ENCODE results near the gene COL6A5. TPM values are rescaled to one million over a fixed set of nuclear protein-coding genes. Genes with fewer than 3 reads are reported as not detected.
A peak's percentile ranks its signal among the peaks of the same experiment; 100 is the strongest.

The COL6A5 gene
- total RNA-seq, result not detected

GRCh38 chr3:130345487-130346079 lies at the start of gene COL6A5:
COL6A5 (plus strand) TSS chr3:130345672; CDS start chr3:130373639, 27,967 bp downstream.
- H3K9me3 ChIP-seq, result no peaks in the 10 kb centered on the region
- TF ChIP-seq POLR2AphosphoS5 (IDR thresholded peaks at IDR 0.05) (no peak), POLR2A (IDR thresholded peaks at IDR 0.05; ENCODE audit: low read depth) (no peak), CTCF (IDR thresholded peaks at IDR 0.05) (no peak)
- intact Hi-C loops (cut with DNase I), result no loop called here
- peak within 1 kb of the TSS in 1 of 4 donors; percentile 14 for H3K4me3 ChIP-seq
- H3K27ac ChIP-seq (replicated peaks in 1 of 4), result no peak within 1 kb of the TSS
- WGBS, result 1% methylated on average over 8 of the region's 41 CpGs
- H3K36me3 ChIP-seq, result no peaks in the 10 kb centered on the region
- DNase-seq (ENCODE audit: extremely low spot score), result no peak
- peaks cover 0 to 9% (median 8%) of the 10 kb centered on the region in 4 donors for H3K4me1 ChIP-seq
- H3K27me3 ChIP-seq, result peaks cover 0 to 32% (median 0%) of the 10 kb centered on the region in 4 donors

GRCh38 chr3:130299531-130299930 lies 45.9 kb upstream of the COL6A5 start:
- Histone ChIP-seq H3K9me3 (no peaks in the 10 kb centered on the region), H3K4me3 (no peak overlapping the region), H3K27ac (replicated peaks in 1 of 4) (no peak overlapping the region), H3K27me3 (no peaks in the 10 kb centered on the region), H3K4me1 (no peaks in the 10 kb centered on the region), H3K36me3 (no peaks in the 10 kb centered on the region)
- DNase-seq (ENCODE audit: extremely low spot score), result no peak
- TF ChIP-seq CTCF (IDR thresholded peaks at IDR 0.05) (no peak), POLR2AphosphoS5 (IDR thresholded peaks at IDR 0.05) (no peak), POLR2A (IDR thresholded peaks at IDR 0.05; ENCODE audit: low read depth) (no peak), EP300 (IDR thresholded peaks at IDR 0.05) (no peak)
- WGBS, result 59% methylated on average over 2 of the region's 2 CpGs
- intact Hi-C loops (cut with DNase I), result no loop called here

- no peak for DNase-seq (ENCODE audit: extremely low spot score)
- Histone ChIP-seq H3K27me3 (no peaks in the 10 kb centered on the region), H3K36me3 (no peaks in the 10 kb centered on the region), H3K9me3 (no peaks in the 10 kb centered on the region), H3K4me3 (no peak overlapping the region), H3K27ac (replicated peaks in 1 of 4) (no peak overlapping the region), H3K4me1 (no peaks in the 10 kb centered on the region)
- intact Hi-C loops (cut with DNase I), result no loop called here
- whole genome bisulfite sequencing, result 92% methylated on average over 11 of the region's 11 CpGs
- TF ChIP-seq EP300 (IDR thresholded peaks at IDR 0.05), result no peak
- no peak for TF ChIP-seq CTCF (IDR thresholded peaks at IDR 0.05)
- TF ChIP-seq POLR2AphosphoS5 (IDR thresholded peaks at IDR 0.05), result no peak
- no peak for TF ChIP-seq POLR2A (IDR thresholded peaks at IDR 0.05; ENCODE audit: low read depth)
These were observed 44.6 kb upstream of the COL6A5 start for GRCh38 chr3:130300888-130301287.

GRCh38 chr3:130310109-130310508 lies 35.4 kb upstream of the COL6A5 start:
- Histone ChIP-seq H3K27me3 (no peaks in the 10 kb centered on the region), H3K4me1 (peaks cover 0 to 10% (median 4%) of the 10 kb centered on the region in 4 donors), H3K27ac (replicated peaks in 1 of 4) (no peak overlapping the region), H3K9me3 (no peaks in the 10 kb centered on the region), H3K4me3 (no peak overlapping the region), H3K36me3 (no peaks in the 10 kb centered on the region)
- TF ChIP-seq POLR2A (IDR thresholded peaks at IDR 0.05; ENCODE audit: low read depth), result no peak
- DNase-seq (ENCODE audit: extremely low spot score), result no peak
- intact Hi-C loops (cut with DNase I), result no loop called here
- 72% methylated on average over 4 of the region's 4 CpGs for WGBS

- H3K4me3 ChIP-seq, result no peak overlapping the region
- H3K27me3 ChIP-seq, result no peaks in the 10 kb centered on the region
- no peaks in the 10 kb centered on the region for H3K9me3 ChIP-seq
- DNase-seq (ENCODE audit: extremely low spot score), result no peak
- no peak overlapping the region for H3K27ac ChIP-seq (replicated peaks in 1 of 4)
- H3K4me1 ChIP-seq, result peaks cover 0 to 20% (median 11%) of the 10 kb centered on the region in 4 donors
- intact Hi-C loops (cut with DNase I), result no loop called here
- TF ChIP-seq CTCF (IDR thresholded peaks at IDR 0.05) (no peak), EP300 (IDR thresholded peaks at IDR 0.05) (no peak), POLR2AphosphoS5 (IDR thresholded peaks at IDR 0.05) (no peak), POLR2A (IDR thresholded peaks at IDR 0.05; ENCODE audit: low read depth) (no peak)
- H3K36me3 ChIP-seq, result no peaks in the 10 kb centered on the region
These were observed 33.1 kb upstream of the COL6A5 start for GRCh38 chr3:130312374-130312773.

Measured in esophagus muscularis mucosa (tissue), 4 donors.